HepG2 (cell line): ENCODE measurements around the gene MIEF1. TPM values are rescaled to one million over a fixed set of nuclear protein-coding genes. Genes with fewer than 3 reads are reported as not detected.

Experiments used
- CSRNP1 ChIP-seq: sonication (generic); formaldehyde crosslinking; IDR thresholded peaks from 2 replicates; pipeline ENCODE4 v1.8.1; 2023; ENCODE audit warnings: mild to moderate bottlenecking, missing genetic modification reagents
- FOXA1 ChIP-seq, 2 experiments: fragments of 450-650 bp in 1 of 2; sonication (generic) in 1 of 2; formaldehyde crosslinking in 1 of 2; IDR thresholded peaks; 2 replicates each; pipeline versions ENCODE4 v1.4.0 to v1.6.1; 2016 to 2020; ENCODE audit warnings: missing genetic modification reagents in 1 of 2
- HDAC1 ChIP-seq: sonication (generic); formaldehyde crosslinking; IDR thresholded peaks from 2 replicates; pipeline ENCODE4 v1.5.1; 2020; ENCODE audit warnings: mild to moderate bottlenecking, missing genetic modification reagents
- MTERF4 ChIP-seq: sonication (generic); formaldehyde crosslinking; IDR thresholded peaks from 2 replicates; pipeline ENCODE4 v1.8.0; 2023; ENCODE audit warnings: mild to moderate bottlenecking, missing genetic modification reagents
- MXI1 ChIP-seq: IDR thresholded peaks from 3 replicates; pipeline ENCODE4 v1.6.1; 2012; ENCODE audit warnings: low read depth, low read length, inconsistent platforms, borderline replicate concordance
- PATZ1 ChIP-seq: sonication (generic); formaldehyde crosslinking; IDR thresholded peaks from 2 replicates; pipeline ENCODE4 v1.4.0; 2020; ENCODE audit warnings: missing genetic modification reagents
- RXRB ChIP-seq: IDR thresholded peaks from 2 replicates; pipeline ENCODE4 v1.6.1; 2016; ENCODE audit warnings: borderline replicate concordance, missing genetic modification reagents, missing compliant biosample characterization
- SAP130 ChIP-seq: IDR thresholded peaks from 2 replicates; pipeline ENCODE4 v1.6.1; 2016; ENCODE audit warnings: low read depth
- SPEN ChIP-seq: sonication (generic); formaldehyde crosslinking; IDR thresholded peaks from 2 replicates; pipeline ENCODE4 v1.5.1; 2020; ENCODE audit warnings: low read depth, mild to moderate bottlenecking, missing genetic modification reagents
- SRSF1 ChIP-seq: fragments of 200-400 bp; formaldehyde crosslinking; optimal IDR thresholded peaks from 2 replicates; pipeline ENCODE3; 2017; ENCODE audit warnings: mild to moderate bottlenecking, low read depth, low read length, moderate library complexity
- TCF7 ChIP-seq: sonication (generic); IDR thresholded peaks from 2 replicates; pipeline ENCODE4 v1.6.1; 2016; ENCODE audit warnings: antibody characterized with exemption, low read depth
- TEF ChIP-seq: sonication (generic); formaldehyde crosslinking; IDR thresholded peaks from 2 replicates; pipeline ENCODE4 v1.5.0; 2020; ENCODE audit warnings: missing genetic modification reagents
- TFDP2 ChIP-seq: sonication (generic); formaldehyde crosslinking; IDR thresholded peaks from 2 replicates; pipeline ENCODE4 v1.4.0; 2020; ENCODE audit warnings: missing genetic modification reagents
- TMF1 ChIP-seq: sonication (generic); formaldehyde crosslinking; IDR thresholded peaks from 2 replicates; pipeline ENCODE4 v1.8.1; 2022; ENCODE audit warnings: low read depth, missing genetic modification reagents
- U2AF1 ChIP-seq: fragments of 200-400 bp; formaldehyde crosslinking; optimal IDR thresholded peaks from 2 replicates; pipeline ENCODE3; 2017; ENCODE audit warnings: mild to moderate bottlenecking, low read depth, low read length
- ZFP91 ChIP-seq: sonication (generic); formaldehyde crosslinking; IDR thresholded peaks from 2 replicates; pipeline ENCODE4 v1.9.0; 2022; ENCODE audit warnings: missing genetic modification reagents, mild to moderate bottlenecking, borderline replicate concordance
- ZNF652 ChIP-seq: IDR thresholded peaks from 2 replicates; pipeline ENCODE4 v1.6.1; 2016; ENCODE audit warnings: low read depth, borderline replicate concordance
- ZUFSP ChIP-seq: sonication (generic); formaldehyde crosslinking; IDR thresholded peaks from 2 replicates; pipeline ENCODE4 v1.9.0; 2021; ENCODE audit warnings: missing genetic modification reagents, mild to moderate bottlenecking, borderline replicate concordance
- polyA plus RNA-seq, 8 experiments: library from polyadenylated mRNA; depleted of rRNA in 3 of 8; stranded (reverse) in 7 of 8; unstranded in 1 of 8; fragments of >200 nt; fragmentation: Illumina TruSeq in 4 of 8; extraction: Trizol in 4 of 8; gene quantifications; 2 replicates each; pipeline versions ENCODE4 v1.2.1 to v1.2.3, GENCODE V29; 2011 to 2016; ENCODE audit warnings: low read depth in 4 of 8, missing spikeins in 1 of 8, mixed read lengths in 1 of 8; ENCODE audit not compliant: insufficient read depth in 1 of 8
- total RNA-seq, 5 experiments: library from RNA; depleted of rRNA; stranded (reverse); fragments of >200 nt; fragmentation: Illumina TruSeq; extraction: Trizol; gene quantifications; 2 replicates each; pipeline ENCODE4 v1.2.3, GENCODE V29; 2016; ENCODE audit warnings: low read depth in 1 of 5

Gene MIEF1
- total and polyA plus RNA-seq, 2 of the 13 experiments (the other 11 are each of a cell fraction or from before 2014, with no cell fraction given), result 21.7 to 34.8 TPM

GRCh38 chr22:39519681-39520225, 17.7 kb downstream of the MIEF1 start (continued):
- TF ChIP-seq TFDP2 (CRISPR knock-in tag), result peak; percentile 82
- peak; percentile 71 for TF ChIP-seq SRSF1
- peak; percentile 74; the same call in 1 of the 2 replicates for TF ChIP-seq HDAC1 (CRISPR knock-in tag)
- TF ChIP-seq ZNF652 (CRISPR knock-in tag), result peak; percentile 45; the same call in 1 of the 2 replicates
- TF ChIP-seq ZUFSP (CRISPR knock-in tag), result no peak
- TF ChIP-seq ZFP91 (CRISPR knock-in tag), result peak; percentile 13; the same call in 1 of the 2 replicates
- peak; percentile 55 for TF ChIP-seq SAP130 (CRISPR knock-in tag)
- 0 out of 2 replicates have a peak, but pooled peaks have one; percentile 49 for TF ChIP-seq TEF (CRISPR knock-in tag)
- 0 out of 2 replicates have a peak, but pooled peaks have one; percentile 7 for TF ChIP-seq RXRB
- no peak for TF ChIP-seq FOXA1 (IDR thresholded peaks at IDR 0.05)
- 0 out of 2 replicates have a peak, but pooled peaks have one; percentile 8 for TF ChIP-seq FOXA1 (CRISPR knock-in tag; IDR thresholded peaks at IDR 0.05)
- no peak for TF ChIP-seq TCF7
- TF ChIP-seq PATZ1 (CRISPR knock-in tag), result peak; percentile 32
- peak; percentile 80; the same call in 1 of the 2 replicates for TF ChIP-seq TMF1
- peak; percentile 64; the same call in 1 of the 2 replicates for TF ChIP-seq CSRNP1
- peak; percentile 13 for TF ChIP-seq SPEN (CRISPR knock-in tag)
- 0 out of 2 replicates have a peak, but pooled peaks have one; percentile 1 for TF ChIP-seq MTERF4
- TF ChIP-seq U2AF1, result peak; percentile 65
- TF ChIP-seq MXI1, result peak; percentile 86; the same call in 1 of the 3 replicates
